ACC112 (cell line): ENCODE data around the gene HOXD8.
A peak's percentile ranks its signal among the peaks of the same experiment; 100 is the strongest.

Experiments used
- H2AFZ ChIP-seq: fragments of 200-600 bp; sonication (generic); one replicate; pipeline ENCODE4 v1.6.0; 2017; ENCODE audit warnings: antibody characterized with exemption, low read length; ENCODE audit not compliant: unreplicated experiment
- H3K27ac ChIP-seq: fragments of 200-600 bp; sonication (generic); 2 replicates; pipeline ENCODE4 v1.5.1; 2014; ENCODE audit warnings: low read depth, mild to moderate bottlenecking, antibody characterized with exemption, low read length, moderate library complexity
- H3K27me3 ChIP-seq: fragments of 200-600 bp; sonication (generic); 2 replicates; pipeline ENCODE4 v1.6.1; 2014; ENCODE audit warnings: mild to moderate bottlenecking, antibody characterized with exemption, low read length, moderate library complexity, mixed read lengths; ENCODE audit not compliant: insufficient read depth
- H3K36me3 ChIP-seq: fragments of 200-600 bp; sonication (generic); 2 replicates; pipeline ENCODE4 v1.6.1; 2016; ENCODE audit warnings: mild to moderate bottlenecking, antibody characterized with exemption, low read length, moderate library complexity, mixed read lengths; ENCODE audit not compliant: insufficient read depth
- H3K4me1 ChIP-seq: fragments of 200-600 bp; sonication (generic); one replicate; pipeline ENCODE4 v1.6.1; 2016; ENCODE audit warnings: low read length, mixed read lengths; ENCODE audit not compliant: insufficient read depth, unreplicated experiment, control insufficient read depth
- H3K4me3 ChIP-seq: fragments of 200-600 bp; sonication (generic); 2 replicates; pipeline ENCODE4 v1.5.1; 2014; ENCODE audit warnings: mild to moderate bottlenecking, low read depth, low read length
- H3K79me2 ChIP-seq: fragments of 200-600 bp; sonication (generic); one replicate; pipeline ENCODE4 v1.6.0; 2016; ENCODE audit warnings: low read length; ENCODE audit not compliant: control insufficient read depth, unreplicated experiment, insufficient read depth

Gene HOXD8

DNA sequence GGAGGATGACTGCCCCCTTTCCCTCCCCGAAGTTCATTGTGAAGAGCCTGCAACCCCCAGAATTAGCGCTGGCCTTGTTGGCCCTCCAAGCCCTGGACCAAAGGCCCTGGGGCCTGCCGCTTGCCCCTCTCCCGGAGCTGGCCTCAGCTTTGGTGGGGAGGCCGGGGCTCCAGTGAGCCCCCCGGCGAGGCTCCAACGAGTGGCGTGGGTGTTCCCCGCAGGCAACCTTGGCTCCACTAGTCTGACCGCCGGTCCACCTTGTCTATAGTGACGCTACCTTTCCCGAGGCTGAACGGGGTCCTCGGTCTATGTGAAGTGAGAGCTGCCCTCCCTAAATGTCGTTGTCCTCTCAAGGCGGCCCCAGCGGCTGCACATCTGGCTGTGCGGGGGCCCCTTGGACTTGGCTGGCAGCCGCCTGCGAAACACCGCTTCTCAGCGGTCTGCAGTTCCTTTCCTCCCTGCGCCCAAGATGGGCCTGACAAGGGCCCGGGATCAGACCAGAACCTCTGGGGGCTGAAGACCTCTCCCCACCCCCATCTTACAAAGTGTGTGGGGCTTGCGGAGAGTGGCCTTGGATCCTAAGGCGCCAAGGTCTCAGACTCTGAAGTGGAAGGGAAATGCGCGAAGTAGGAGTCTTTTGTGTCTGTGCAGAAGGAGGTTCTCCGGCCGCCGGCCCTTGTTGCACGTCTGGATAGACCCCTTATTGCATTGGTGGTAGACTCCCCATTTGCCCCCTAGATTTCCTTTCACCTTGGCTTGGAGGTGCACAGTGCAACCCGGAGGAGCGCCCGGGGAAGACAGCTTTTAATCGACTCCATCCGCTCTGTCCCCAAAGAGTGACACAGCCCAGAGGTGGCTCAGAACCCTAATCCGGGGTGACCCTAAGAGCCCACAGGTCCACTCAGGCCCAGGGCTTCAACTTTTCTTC, 16.9 kb upstream of the HOXD8 start:
- Histone ChIP-seq H3K4me1 (no peaks in the 10 kb centered on the region), H3K4me3 (no peak overlapping the region), H3K79me2 (no peaks in the 10 kb centered on the region), H2AFZ (no peak overlapping the region), H3K36me3 (no peaks in the 10 kb centered on the region), H3K27me3 (peaks cover 98% of the 10 kb centered on the region), H3K27ac (no peak overlapping the region)

DNA sequence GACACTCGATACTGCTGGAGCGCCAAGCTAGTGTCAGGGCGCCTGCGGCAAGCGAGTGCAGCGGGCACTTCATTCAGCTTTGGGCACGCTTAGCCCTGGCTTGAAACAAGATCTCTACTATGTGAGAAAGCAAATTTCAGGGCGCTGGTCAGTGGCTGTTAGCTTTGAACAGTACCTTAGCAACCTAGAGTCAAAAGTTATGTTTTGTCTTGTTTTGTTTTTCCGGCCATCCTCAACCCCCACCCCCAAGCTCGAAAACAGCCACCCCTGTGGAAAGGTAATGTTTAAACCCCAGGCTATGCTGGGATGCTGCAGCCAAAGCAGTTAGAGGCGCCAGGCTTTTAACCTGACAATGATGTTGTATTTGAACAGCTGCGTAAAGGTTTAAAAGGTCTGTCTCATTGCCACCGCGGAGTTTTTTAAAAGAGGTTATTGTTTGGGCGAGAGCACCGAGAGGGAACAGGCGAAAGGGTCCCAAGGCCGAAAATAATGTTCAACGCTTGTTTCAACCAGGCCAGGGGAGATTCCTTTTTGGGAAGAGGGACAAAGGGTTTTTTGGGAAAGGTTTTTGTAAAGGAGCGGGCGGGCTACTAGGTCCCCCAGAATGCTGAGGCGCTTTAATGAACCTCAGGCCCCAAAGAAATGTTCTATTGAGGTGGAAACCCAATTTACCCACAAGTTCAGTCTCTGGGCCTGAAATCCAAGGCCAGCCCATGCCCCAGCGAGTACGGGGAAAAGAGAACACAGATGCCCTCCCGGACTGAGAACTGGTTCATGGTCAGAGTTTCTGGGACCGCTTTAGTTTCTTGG, 15.2 kb upstream of the HOXD8 start:
- peaks cover 99% of the 10 kb centered on the region for H3K27me3 ChIP-seq
- H3K4me1 ChIP-seq: no peaks in the 10 kb centered on the region
- H3K79me2 ChIP-seq: no peaks in the 10 kb centered on the region
- no peak overlapping the region for H2AFZ ChIP-seq
- H3K27ac ChIP-seq: no peak overlapping the region
- no peak overlapping the region for H3K4me3 ChIP-seq
- H3K36me3 ChIP-seq: no peaks in the 10 kb centered on the region

DNA sequence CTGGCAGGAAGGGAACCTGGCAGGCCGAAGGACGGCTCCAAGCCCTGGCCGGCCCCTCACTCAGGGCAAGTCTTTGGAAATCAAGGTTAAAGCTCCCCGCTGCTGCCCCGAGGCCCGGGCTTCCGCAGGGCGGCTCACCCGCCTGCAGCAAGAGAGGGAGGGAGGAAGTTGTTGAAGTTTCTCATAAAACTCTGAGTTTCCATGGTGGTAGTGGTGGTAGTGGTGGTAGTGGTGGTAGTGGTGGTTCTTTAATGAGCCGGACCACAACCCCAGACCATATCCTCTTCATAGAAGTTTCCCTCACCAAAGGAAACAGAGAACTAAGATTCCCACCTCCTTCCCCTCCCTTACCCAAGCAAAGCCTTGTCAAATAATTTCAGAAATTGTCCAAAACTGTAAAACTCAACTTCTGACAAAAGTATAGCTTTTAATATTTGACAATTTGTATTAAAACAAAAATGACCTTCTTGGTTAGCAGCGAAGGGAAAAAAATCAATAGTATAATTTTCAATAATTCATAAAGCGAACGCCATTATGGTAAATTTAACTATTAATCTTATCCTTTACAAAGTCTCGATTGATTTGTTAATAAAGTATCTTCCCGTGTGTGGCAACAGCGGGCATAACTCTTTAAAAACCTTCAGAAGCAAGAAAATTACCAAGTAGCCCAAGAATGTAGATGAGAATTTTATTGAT, 14.4 kb upstream of the HOXD8 start:
- Histone ChIP-seq H3K79me2 (no peaks in the 10 kb centered on the region), H3K36me3 (no peaks in the 10 kb centered on the region), H3K27ac (no peak overlapping the region), H3K27me3 (peaks cover 99% of the 10 kb centered on the region), H3K4me1 (no peaks in the 10 kb centered on the region), H2AFZ (no peak overlapping the region), H3K4me3 (no peak overlapping the region)

DNA sequence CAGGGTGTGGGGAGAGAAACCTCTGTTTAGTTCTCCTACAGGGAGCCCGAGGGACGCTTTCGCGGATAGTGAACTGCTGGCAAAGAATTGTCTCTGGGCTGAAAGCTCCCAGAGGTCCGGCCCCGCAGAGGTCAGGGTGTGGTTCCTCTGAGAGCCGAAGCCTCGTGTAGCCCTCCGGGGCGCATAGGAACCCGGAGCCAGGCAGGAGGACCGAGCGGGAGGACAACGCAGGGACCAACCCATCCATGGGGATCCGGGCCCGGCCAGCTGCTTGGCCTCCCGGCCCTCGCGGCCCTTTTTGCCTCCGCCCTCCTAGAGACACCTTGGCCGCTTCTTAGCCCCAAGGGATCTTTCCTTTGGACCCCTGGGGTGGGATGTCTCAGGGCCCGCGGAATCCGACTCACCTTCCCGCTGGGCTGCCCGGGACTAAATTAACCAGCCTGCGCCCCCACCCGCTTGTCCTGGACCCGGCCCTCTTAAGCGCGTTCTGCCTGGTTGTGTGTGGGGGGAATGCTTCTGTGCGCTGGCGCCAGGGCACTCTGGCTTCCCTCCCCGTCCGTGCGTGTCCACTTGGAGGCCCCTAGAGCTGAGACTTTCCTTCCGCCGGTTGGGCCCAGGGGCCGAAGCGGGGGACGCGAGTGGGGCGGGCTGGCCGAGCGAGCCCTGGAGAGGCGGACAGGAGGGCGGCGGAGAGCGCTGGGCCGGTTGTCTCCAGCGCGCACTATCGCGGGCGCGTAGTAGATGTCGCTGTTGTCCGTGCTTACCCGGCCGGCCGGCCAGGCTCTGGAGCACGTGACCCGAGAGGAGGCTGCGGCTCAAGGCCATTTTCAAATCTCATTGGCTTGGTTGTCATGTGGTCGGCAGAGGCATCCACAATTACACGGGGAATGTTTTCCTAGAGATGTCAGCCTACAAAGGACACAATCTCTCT, 13.4 kb upstream of the HOXD8 start, which contains the start of gene HOXD10:
HOXD10 (plus strand) TSS at position 896 of the 931 bp plus-strand sequence. CDS start 56 bp downstream, outside the sequence.
- Histone ChIP-seq H3K4me3 (peak within 1 kb of the TSS; percentile 51), H3K27me3 (peaks cover 99% of the 10 kb centered on the region)

DNA sequence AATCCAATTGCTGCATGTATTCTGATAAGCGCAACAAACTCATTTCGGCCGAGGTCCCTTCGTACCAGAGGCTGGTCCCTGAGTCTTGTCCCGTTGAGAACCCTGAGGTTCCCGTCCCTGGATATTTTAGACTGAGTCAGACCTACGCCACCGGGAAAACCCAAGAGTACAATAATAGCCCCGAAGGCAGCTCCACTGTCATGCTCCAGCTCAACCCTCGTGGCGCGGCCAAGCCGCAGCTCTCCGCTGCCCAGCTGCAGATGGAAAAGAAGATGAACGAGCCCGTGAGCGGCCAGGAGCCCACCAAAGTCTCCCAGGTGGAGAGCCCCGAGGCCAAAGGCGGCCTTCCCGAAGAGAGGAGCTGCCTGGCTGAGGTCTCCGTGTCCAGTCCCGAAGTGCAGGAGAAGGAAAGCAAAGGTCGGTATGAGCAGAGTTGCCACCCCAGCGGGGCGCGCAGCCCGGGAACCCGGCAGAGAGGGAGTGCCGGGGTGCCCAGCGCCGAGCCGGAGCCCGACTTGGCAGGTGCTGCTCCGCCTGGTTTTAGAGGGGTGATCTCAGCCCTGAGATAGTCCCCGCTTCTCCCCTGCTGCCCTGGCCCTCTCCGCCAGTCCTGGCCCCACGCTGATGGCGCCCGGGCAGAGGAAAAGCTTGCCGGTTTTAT, 12.2 kb upstream of the HOXD8 start:
- Histone ChIP-seq H3K36me3 (no peaks in the 10 kb centered on the region), H2AFZ (no peak overlapping the region), H3K4me3 (peak overlapping the region; percentile 6), H3K79me2 (no peaks in the 10 kb centered on the region), H3K27me3 (peaks cover 99% of the 10 kb centered on the region), H3K4me1 (no peaks in the 10 kb centered on the region), H3K27ac (no peak overlapping the region)

More for the DNA sequence above, 13.4 kb upstream of the HOXD8 start, which contains the start of gene HOXD10:
- Histone ChIP-seq H3K27ac (no peak within 1 kb of the TSS), H3K36me3 (no peaks in the 10 kb centered on the region), H3K79me2 (no peaks in the 10 kb centered on the region), H2AFZ (peak within 1 kb of the TSS; percentile 23), H3K4me1 (no peaks in the 10 kb centered on the region)

DNA sequence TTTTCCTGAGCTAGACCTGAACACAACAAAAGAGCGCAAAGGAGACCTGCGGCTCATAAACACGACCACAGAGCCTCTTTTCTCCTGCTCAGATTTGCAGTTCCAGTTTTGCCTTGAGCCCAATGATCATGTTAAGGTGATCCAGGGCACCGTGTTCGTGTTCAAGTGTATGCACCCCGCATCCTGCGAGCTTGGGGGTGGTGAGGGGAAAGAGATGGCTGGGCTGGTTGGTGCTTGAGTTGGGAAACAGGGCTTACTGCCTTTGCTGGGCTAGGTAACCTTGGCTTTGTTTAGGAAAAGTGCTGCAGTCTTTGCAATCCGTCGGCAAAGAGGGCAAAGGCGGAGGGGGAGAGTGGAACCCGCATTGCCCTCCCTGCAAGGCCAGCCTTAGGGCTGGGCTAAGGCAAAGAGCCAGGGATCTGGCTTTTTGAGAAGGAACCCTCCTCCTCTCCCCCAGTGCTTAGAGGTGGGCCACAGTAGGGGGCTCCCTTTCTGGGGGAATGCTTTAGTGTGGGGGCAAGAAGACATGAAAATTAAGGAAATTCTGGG, 11.6 kb upstream of the HOXD8 start:
- peaks cover 93% of the 10 kb centered on the region for H3K27me3 ChIP-seq
- no peaks in the 10 kb centered on the region for H3K4me1 ChIP-seq
- no peaks in the 10 kb centered on the region for H3K79me2 ChIP-seq
- no peak overlapping the region for H2AFZ ChIP-seq
- no peaks in the 10 kb centered on the region for H3K36me3 ChIP-seq
- H3K27ac ChIP-seq: no peak overlapping the region
- peak overlapping the region; percentile 6; the same call in 1 of the 2 replicates for H3K4me3 ChIP-seq

DNA sequence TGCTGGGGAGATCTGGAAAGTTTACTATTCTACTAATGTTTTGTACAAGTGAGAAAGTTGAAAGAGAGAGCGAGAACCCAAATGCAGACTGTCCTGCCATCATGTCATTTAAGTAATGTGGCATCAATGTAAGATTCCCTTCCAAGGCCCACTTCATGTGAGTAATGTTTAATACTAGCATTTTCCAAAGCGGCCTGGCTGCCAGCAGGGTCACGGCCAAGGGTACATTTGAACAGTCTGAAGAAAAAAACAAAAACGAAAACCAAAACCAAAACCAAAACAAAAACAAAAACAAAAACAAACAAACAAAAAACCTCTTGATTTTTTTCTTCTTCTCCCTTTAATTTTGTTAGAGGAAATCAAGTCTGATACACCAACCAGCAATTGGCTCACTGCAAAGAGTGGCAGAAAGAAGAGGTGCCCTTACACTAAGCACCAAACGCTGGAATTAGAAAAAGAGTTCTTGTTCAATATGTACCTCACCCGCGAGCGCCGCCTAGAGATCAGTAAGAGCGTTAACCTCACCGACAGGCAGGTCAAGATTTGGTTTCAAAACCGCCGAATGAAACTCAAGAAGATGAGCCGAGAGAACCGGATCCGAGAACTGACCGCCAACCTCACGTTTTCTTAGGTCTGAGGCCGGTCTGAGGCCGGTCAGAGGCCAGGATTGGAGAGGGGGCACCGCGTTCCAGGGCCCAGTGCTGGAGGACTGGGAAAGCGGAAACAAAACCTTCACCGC, 10.7 kb upstream of the HOXD8 start:
- H3K27me3 ChIP-seq: peaks cover 84% of the 10 kb centered on the region
- H3K4me3 ChIP-seq: peak overlapping the region; percentile 52
- H3K4me1 ChIP-seq: no peaks in the 10 kb centered on the region

DNA sequence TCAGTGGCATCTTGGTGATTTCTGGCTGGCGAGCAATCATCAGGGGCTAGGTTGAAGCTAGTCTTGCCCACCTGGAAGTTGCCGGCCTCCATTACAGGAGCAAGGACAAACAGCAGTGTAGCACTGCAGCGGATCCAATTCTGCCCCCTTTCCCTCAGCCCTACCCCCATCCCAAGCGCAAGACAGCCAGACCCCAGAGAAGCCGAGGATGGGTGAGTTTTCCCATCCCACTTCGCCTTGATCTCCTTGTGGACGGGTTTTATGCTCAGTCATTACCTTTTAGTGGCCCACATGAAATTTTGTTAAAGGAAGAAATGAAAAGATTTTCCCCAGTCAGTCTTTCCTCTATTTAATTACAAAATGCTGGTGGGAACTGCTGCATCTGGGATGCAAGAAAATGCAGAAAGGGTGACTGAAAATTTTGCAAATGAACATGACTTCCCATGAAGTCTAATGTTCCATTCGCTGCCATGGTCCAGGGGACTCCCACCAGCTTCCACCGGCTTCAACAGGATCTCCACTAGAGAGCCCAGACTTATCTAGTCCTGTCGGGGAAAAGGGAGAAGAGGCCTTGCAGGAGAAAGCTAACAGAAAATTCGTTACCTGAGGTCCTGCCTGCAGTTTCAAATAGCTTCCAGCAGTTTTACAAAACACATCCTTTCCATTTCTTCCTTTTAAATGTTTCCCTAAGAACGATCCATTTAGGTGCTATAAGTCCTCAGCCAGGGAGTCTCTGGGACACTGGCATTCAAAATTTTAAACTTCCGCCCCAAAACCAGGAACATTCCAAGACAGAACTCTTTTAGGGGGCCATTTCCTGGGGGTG, 8.9 kb upstream of the HOXD8 start:
- Histone ChIP-seq H3K27me3 (peaks cover 66% of the 10 kb centered on the region), H3K79me2 (no peaks in the 10 kb centered on the region), H3K4me3 (no peak overlapping the region), H3K27ac (no peak overlapping the region), H2AFZ (no peak overlapping the region), H3K4me1 (no peaks in the 10 kb centered on the region), H3K36me3 (no peaks in the 10 kb centered on the region)

More for the DNA sequence above, 10.7 kb upstream of the HOXD8 start:
- Histone ChIP-seq H3K36me3 (no peaks in the 10 kb centered on the region), H2AFZ (no peak overlapping the region), H3K79me2 (no peaks in the 10 kb centered on the region), H3K27ac (no peak overlapping the region)
